ENCODE measurements around the gene ACTL7A.

ACTL7A gene

DNA sequence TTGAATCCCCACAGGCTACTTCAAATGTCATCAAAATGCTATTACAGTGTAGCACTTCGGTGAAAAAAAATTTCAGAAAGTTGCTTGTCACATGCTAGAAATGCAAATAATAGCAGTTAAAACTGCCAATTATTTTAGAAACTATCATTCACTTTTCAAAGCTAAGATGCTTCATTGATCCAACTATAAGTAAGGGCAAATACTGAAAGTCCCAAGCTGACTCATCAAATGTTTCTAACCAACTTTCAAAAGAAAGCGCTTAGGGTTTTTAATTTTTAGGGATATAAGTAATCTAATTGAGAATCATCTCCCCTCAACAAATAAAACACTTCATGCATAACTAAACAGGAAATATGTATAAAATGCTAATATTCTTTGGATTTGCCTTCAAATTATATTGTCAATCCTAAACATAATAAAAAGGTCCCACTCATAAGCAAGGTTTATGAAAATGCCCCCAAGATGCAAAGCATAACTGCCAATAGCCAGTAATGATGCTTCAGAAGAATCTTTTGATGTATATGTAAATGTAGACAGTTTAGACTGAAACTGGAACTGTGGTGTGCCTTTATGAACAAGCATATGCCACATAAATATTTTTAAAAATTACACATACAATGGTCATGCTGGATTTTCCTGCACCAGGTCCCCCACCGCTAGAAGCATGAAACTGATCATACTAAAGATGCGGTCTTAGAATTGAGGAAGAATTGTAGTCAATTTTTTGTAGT lies 12.2 kb downstream of the ACTL7A start:
- Histone ChIP-seq H3K36me3 (ENCODE audit: insufficient read depth, low read length) (peaks cover 78% of the 10 kb centered on the region), H3K9me3 (ENCODE audit: low read length) (peaks cover 3% of the 10 kb centered on the region; the same call in 1 of the 2 replicates), H3K4me3 (ENCODE audit: low read depth, low read length, poor library complexity, severe bottlenecking) (no peak overlapping the region), H3K27ac (ENCODE audit: low read depth, low read length, poor library complexity, severe bottlenecking) (no peak overlapping the region), H3K4me2 (ENCODE audit: low read length) (no peak overlapping the region), H3K27me3 (ENCODE audit: insufficient read depth, low read length) (no peaks in the 10 kb centered on the region), H3K79me2 (ENCODE audit: insufficient read depth, low read length) (no peaks in the 10 kb centered on the region), H3K9ac (ENCODE audit: low read length) (no peak overlapping the region), H3K4me1 (ENCODE audit: insufficient read depth, low read length, severe bottlenecking) (no peaks in the 10 kb centered on the region), H3K9me2 (ENCODE audit: low read depth, low read length) (no peaks in the 10 kb centered on the region), H2AFZ (ENCODE audit: low read length) (no peak overlapping the region), H3F3A (ENCODE audit: insufficient read depth, low read length) (no peaks in the 10 kb centered on the region), H4K20me1 (ENCODE audit: insufficient read depth, low read length) (no peaks in the 10 kb centered on the region)
- no peak for TF ChIP-seq EZH2 (IDR thresholded peaks at IDR 0.05; ENCODE audit: borderline replicate concordance, low read length)

DNA sequence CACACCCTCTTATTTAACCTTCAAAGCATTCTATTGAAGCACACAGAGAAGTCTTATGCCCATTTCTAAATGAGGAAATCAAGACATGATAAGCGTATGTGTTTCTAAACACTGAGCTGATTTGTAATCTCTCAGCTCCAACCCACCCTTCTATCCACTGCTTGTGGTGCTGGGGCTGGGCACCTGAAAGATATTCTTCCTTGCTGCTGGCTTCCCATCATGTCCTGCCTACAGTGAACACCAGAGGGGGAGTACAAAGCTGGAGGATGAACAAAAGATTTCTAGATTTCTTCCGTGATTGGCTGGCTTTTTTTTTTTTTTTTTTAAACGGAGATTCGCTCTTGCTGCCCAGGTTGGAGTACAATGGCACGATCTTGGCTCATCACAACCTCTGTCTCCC lies 14.4 kb downstream of the ACTL7A start:
- Histone ChIP-seq H3F3A (ENCODE audit: insufficient read depth, low read length) (no peaks in the 10 kb centered on the region), H3K36me3 (ENCODE audit: insufficient read depth, low read length) (peaks cover 87% of the 10 kb centered on the region), H3K27ac (ENCODE audit: low read depth, low read length, poor library complexity, severe bottlenecking) (no peak overlapping the region), H3K9me2 (ENCODE audit: low read depth, low read length) (no peaks in the 10 kb centered on the region), H3K27me3 (ENCODE audit: insufficient read depth, low read length) (no peaks in the 10 kb centered on the region), H3K4me2 (ENCODE audit: low read length) (no peak overlapping the region), H2AFZ (ENCODE audit: low read length) (no peak overlapping the region), H3K79me2 (ENCODE audit: insufficient read depth, low read length) (no peaks in the 10 kb centered on the region), H3K4me3 (ENCODE audit: low read depth, low read length, poor library complexity, severe bottlenecking) (no peak overlapping the region), H4K20me1 (ENCODE audit: insufficient read depth, low read length) (no peaks in the 10 kb centered on the region), H3K4me1 (ENCODE audit: insufficient read depth, low read length, severe bottlenecking) (no peaks in the 10 kb centered on the region), H3K9ac (ENCODE audit: low read length) (no peak overlapping the region), H3K9me3 (ENCODE audit: low read length) (peaks cover 3% of the 10 kb centered on the region; the same call in 1 of the 2 replicates)
- no peak for TF ChIP-seq CTCF (IDR thresholded peaks at IDR 0.05; ENCODE audit: low read length)
- no peak for TF ChIP-seq EZH2 (IDR thresholded peaks at IDR 0.05; ENCODE audit: borderline replicate concordance, low read length)

DNA sequence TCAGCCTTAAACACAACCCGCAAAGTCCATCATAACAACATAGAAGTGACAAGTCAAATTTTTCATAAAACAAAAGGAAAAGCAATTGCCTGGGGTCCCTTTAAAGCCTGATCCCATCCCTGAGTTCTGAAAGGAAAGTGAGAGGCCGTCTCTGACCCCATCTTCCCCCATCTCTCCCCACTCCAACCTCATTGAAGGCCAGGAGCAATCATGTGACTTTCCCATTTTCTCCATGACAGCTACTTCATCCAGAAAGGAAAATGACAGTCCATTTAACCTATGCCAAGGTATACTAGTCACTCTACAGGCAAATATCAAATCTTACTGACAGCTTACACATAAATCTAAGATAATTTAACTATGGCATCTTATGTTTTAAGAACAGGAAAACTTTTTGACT lies 15.5 kb downstream of the ACTL7A start:
- H3K27me3 ChIP-seq (ENCODE audit: insufficient read depth, low read length) = no peaks in the 10 kb centered on the region
- no peak overlapping the region for H3K4me3 ChIP-seq (ENCODE audit: low read depth, low read length, poor library complexity, severe bottlenecking)
- H4K20me1 ChIP-seq (ENCODE audit: insufficient read depth, low read length) = no peaks in the 10 kb centered on the region
- H3K27ac ChIP-seq (ENCODE audit: low read depth, low read length, poor library complexity, severe bottlenecking) = no peak overlapping the region
- no peak overlapping the region for H3K4me2 ChIP-seq (ENCODE audit: low read length)
- no peaks in the 10 kb centered on the region for H3K9me2 ChIP-seq (ENCODE audit: low read depth, low read length)
- no peaks in the 10 kb centered on the region for H3K79me2 ChIP-seq (ENCODE audit: insufficient read depth, low read length)
- no peak for TF ChIP-seq EZH2 (IDR thresholded peaks at IDR 0.05; ENCODE audit: borderline replicate concordance, low read length)
- no peak for TF ChIP-seq CTCF (IDR thresholded peaks at IDR 0.05; ENCODE audit: low read length)
- no peaks in the 10 kb centered on the region for H3K9me3 ChIP-seq (ENCODE audit: low read length)
- H3K9ac ChIP-seq (ENCODE audit: low read length) = no peak overlapping the region
- H2AFZ ChIP-seq (ENCODE audit: low read length) = no peak overlapping the region
- H3F3A ChIP-seq (ENCODE audit: insufficient read depth, low read length) = no peaks in the 10 kb centered on the region
- peaks cover 86% of the 10 kb centered on the region for H3K36me3 ChIP-seq (ENCODE audit: insufficient read depth, low read length)
- no peaks in the 10 kb centered on the region for H3K4me1 ChIP-seq (ENCODE audit: insufficient read depth, low read length, severe bottlenecking)
